Endothelial cell of umbilical vein (primary cell): ENCODE results near the gene RPS6KA6.

Experiments used
- CTCF ChIP-seq, 2 donors: IDR thresholded peaks; 1 replicate in 1 of 2; 2 replicates in 1 of 2; pipeline ENCODE4 v1.5.1; 2011; ENCODE audit warnings: low read length in 2 of 2, mild to moderate bottlenecking in 2 of 2, moderate library complexity in 2 of 2, control low read depth in 1 of 2, inconsistent platforms in 1 of 2, low read depth in 1 of 2; ENCODE audit not compliant: insufficient read depth in 1 of 2; ENCODE audit errors: extremely low read depth in 1 of 2
- EZH2 ChIP-seq: IDR thresholded peaks from 2 replicates; pipeline ENCODE4 v1.6.1; 2012; ENCODE audit warnings: borderline replicate concordance, low read depth, mild to moderate bottlenecking, moderate library complexity, low read length, inconsistent platforms; ENCODE audit not compliant: severe bottlenecking
- MAX ChIP-seq: IDR thresholded peaks from 2 replicates; pipeline ENCODE4 v1.6.1; 2011; ENCODE audit not compliant: insufficient read depth, insufficient read length
- MYC ChIP-seq: IDR thresholded peaks from one replicate; pipeline ENCODE4 v1.6.1; 2011; ENCODE audit warnings: mild to moderate bottlenecking, low read depth, low read length
- POLR2A ChIP-seq: IDR thresholded peaks from 2 replicates; pipeline ENCODE4 v1.6.1; 2012; ENCODE audit warnings: low read depth, mild to moderate bottlenecking, control low read depth, low read length
- POLR2AphosphoS5 ChIP-seq: IDR thresholded peaks from 2 replicates; pipeline ENCODE4 v1.6.1; 2012; ENCODE audit warnings: low read depth, mild to moderate bottlenecking, control low read depth, low read length, moderate library complexity; ENCODE audit not compliant: insufficient read depth

GRCh38 chrX:84175958-84176357 is 12.0 kb downstream of the RPS6KA6 start:
- TF ChIP-seq CTCF (IDR thresholded peaks at IDR 0.05; ENCODE audit: extremely low read depth in 1 of 2, insufficient read depth in 1 of 2, low read depth in 1 of 2, low read length in 2 of 2) (no peak), MYC (no peak), POLR2A (no peak), POLR2AphosphoS5 (no peak), EZH2 (no peak), MAX (no peak)
